C4-2B (cell line): ENCODE measurements around the gene CCDC97.

Experiments
- ZFX ChIP-seq: fragments of 450-650 bp; IDR thresholded peaks from 2 replicates; pipeline ENCODE4 v1.6.1; 2017
- TF ChIP-seq, protein P1 (sequence below): fragments of 450-650 bp; conservative IDR thresholded peaks from 2 replicates; pipeline ENCODE4 v1.5.1; 2017; ENCODE audit warnings: mild to moderate bottlenecking

- TF ChIP-seq, protein P1, sequence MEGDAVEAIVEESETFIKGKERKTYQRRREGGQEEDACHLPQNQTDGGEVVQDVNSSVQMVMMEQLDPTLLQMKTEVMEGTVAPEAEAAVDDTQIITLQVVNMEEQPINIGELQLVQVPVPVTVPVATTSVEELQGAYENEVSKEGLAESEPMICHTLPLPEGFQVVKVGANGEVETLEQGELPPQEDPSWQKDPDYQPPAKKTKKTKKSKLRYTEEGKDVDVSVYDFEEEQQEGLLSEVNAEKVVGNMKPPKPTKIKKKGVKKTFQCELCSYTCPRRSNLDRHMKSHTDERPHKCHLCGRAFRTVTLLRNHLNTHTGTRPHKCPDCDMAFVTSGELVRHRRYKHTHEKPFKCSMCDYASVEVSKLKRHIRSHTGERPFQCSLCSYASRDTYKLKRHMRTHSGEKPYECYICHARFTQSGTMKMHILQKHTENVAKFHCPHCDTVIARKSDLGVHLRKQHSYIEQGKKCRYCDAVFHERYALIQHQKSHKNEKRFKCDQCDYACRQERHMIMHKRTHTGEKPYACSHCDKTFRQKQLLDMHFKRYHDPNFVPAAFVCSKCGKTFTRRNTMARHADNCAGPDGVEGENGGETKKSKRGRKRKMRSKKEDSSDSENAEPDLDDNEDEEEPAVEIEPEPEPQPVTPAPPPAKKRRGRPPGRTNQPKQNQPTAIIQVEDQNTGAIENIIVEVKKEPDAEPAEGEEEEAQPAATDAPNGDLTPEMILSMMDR: no peak
- peak; percentile 86 for TF ChIP-seq ZFX
These were observed 45.2 kb upstream of the CCDC97 start for GRCh38 chr19:41264581-41265394.
